Body of pancreas (tissue), 4 donors: ENCODE results near the gene DOCK2.

Experiments
- POLR2A ChIP-seq, 3 donors: fragments of 450-650 bp; IDR thresholded peaks; one replicate each; pipeline ENCODE4 v1.6.1; 2016; ENCODE audit warnings: antibody characterized with exemption in 3 of 3, mild to moderate bottlenecking in 2 of 3
- TF ChIP-seq, protein P1 (sequence below), 7 experiments: fragments of 450-650 bp in 4 of 7; fragments of 200-600 bp in 3 of 7; sonication (generic) in 3 of 7; IDR thresholded peaks; one replicate each; pipeline ENCODE4 v1.5.1; 2016 to 2019; ENCODE audit warnings: antibody characterized with exemption in 7 of 7

DNA sequence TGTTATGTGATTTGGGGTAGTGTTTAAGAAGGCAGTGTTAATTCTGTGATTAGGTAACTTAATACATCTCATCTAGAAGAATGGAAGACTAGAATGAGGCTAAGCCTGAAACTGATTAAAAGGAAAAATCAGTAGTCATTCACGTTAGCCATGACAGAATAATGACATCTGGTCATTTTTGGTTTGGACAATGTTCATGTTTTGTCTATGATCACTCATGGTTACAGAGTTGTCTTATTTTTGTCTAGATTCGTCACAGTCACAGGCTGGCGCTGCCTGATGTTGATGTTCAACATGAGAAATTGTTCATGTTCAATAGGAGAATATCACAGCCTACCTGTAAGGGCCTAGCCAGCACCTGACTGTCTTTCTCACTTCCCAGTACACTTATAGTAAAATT is 9.5 kb upstream of the DOCK2 start:
- TF ChIP-seq, protein P1, sequence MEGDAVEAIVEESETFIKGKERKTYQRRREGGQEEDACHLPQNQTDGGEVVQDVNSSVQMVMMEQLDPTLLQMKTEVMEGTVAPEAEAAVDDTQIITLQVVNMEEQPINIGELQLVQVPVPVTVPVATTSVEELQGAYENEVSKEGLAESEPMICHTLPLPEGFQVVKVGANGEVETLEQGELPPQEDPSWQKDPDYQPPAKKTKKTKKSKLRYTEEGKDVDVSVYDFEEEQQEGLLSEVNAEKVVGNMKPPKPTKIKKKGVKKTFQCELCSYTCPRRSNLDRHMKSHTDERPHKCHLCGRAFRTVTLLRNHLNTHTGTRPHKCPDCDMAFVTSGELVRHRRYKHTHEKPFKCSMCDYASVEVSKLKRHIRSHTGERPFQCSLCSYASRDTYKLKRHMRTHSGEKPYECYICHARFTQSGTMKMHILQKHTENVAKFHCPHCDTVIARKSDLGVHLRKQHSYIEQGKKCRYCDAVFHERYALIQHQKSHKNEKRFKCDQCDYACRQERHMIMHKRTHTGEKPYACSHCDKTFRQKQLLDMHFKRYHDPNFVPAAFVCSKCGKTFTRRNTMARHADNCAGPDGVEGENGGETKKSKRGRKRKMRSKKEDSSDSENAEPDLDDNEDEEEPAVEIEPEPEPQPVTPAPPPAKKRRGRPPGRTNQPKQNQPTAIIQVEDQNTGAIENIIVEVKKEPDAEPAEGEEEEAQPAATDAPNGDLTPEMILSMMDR (IDR thresholded peaks at IDR 0.05) = no peak
- TF ChIP-seq POLR2A (IDR thresholded peaks at IDR 0.05) = no peak
